Natural killer cell (primary cell): ENCODE results near the gene ERP27. TPM values are rescaled to one million over a fixed set of nuclear protein-coding genes. Genes with fewer than 3 reads are reported as not detected.

ENCODE experiments used
- ATAC-seq, 3 donors: fragments of 150-1000 bp in 2 of 3; fragments of 200-7000 bp in 1 of 3; cut with Tn5 transposase; 1 replicate in 1 of 3; 2 replicates in 2 of 3; pipeline ENCODE4 v1.10.0; 2021; ENCODE audit warnings: mild to moderate bottlenecking in 2 of 3, moderate library complexity in 2 of 3
- DNase-seq, 2 donors: peaks; one replicate each; pipeline versions ENCODE4 v3.0.0 to v3.0.0-alpha.2; 2013 to 2021; ENCODE audit warnings: mixed read lengths in 1 of 2
- H3K27ac ChIP-seq: one replicate; pipeline ENCODE4 v1.5.1; 2013; ENCODE audit warnings: mild to moderate bottlenecking, low read length
- H3K27me3 ChIP-seq: one replicate; pipeline ENCODE4 v1.6.1; 2013; ENCODE audit warnings: low read length; ENCODE audit not compliant: control insufficient read depth, insufficient read depth
- H3K36me3 ChIP-seq: one replicate; pipeline ENCODE4 v1.6.1; 2013; ENCODE audit warnings: low read length; ENCODE audit not compliant: control insufficient read depth, insufficient read depth
- H3K4me1 ChIP-seq: one replicate; pipeline ENCODE4 v1.6.1; 2013; ENCODE audit warnings: low read length; ENCODE audit not compliant: control insufficient read depth, insufficient read depth
- H3K4me3 ChIP-seq: one replicate; pipeline ENCODE4 v1.5.1; 2013; ENCODE audit warnings: low read length
- H3K9me3 ChIP-seq: one replicate; pipeline ENCODE4 v1.6.1; 2013; ENCODE audit warnings: low read length; ENCODE audit not compliant: control insufficient read depth, insufficient read depth
- H3K27ac Mint-ChIP-seq, 2 donors: one replicate each; pipeline ENCODE4 v1.8.0; 2022; ENCODE audit warnings: mild to moderate bottlenecking in 2 of 2, mixed read lengths in 2 of 2, moderate library complexity in 1 of 2
- H3K27me3 Mint-ChIP-seq, 2 donors: one replicate each; pipeline ENCODE4 v1.8.0; 2022; ENCODE audit warnings: low read depth in 2 of 2, mixed read lengths in 2 of 2
- H3K36me3 Mint-ChIP-seq: one replicate; pipeline ENCODE4 v1.8.0; 2022; ENCODE audit warnings: mixed read lengths
- H3K4me1 Mint-ChIP-seq, 2 donors: one replicate each; pipeline ENCODE4 v1.8.0; 2022; ENCODE audit warnings: mixed read lengths in 2 of 2
- H3K4me3 Mint-ChIP-seq: one replicate; pipeline ENCODE4 v1.8.0; 2022; ENCODE audit warnings: mild to moderate bottlenecking, moderate library complexity, mixed read lengths
- H3K9me3 Mint-ChIP-seq, 2 donors: one replicate each; pipeline ENCODE4 v1.8.0; 2022; ENCODE audit warnings: mixed read lengths in 2 of 2
- CTCF ChIP-seq: fragments of 200-600 bp; IDR thresholded peaks from one replicate; pipeline ENCODE4 v1.8.0; 2022; ENCODE audit warnings: antibody characterized with exemption
- WGBS: methylation state at CpG from one replicate; pipeline ENCODE4 v1.1.7; 2013; ENCODE audit warnings: missing lambda C conversion rate; ENCODE audit not compliant: insufficient coverage; 5-methylcytosine and 5-hydroxymethylcytosine counted together
- intact Hi-C: fragments of 100-400 bp; cut with micrococcal nuclease; formaldehyde crosslinking; loops from one replicate; pipeline ENCODE4 v1.14.2; 2022
- total RNA-seq, 4 donors: library from RNA; stranded (reverse); fragments of 120-200 nt in 1 of 4; gene quantifications; one replicate each; pipeline versions ENCODE4 v1.2.3 to v1.2.4, GENCODE V29; 2013 to 2022

ERP27 gene
- total RNA-seq, 3 donors from 2014 or later (not counting 1 experiment from before 2014, with no cell fraction given) = 9.8 to 15.2 (median 12.3) TPM

- H3K9me3 Mint-ChIP-seq = no peaks in the 10 kb centered on the region
- DNase-seq (peak in 1 of 2 donors; percentile 65), ATAC-seq (peak in 1 of 3 donors; percentile 24)
- Histone ChIP-seq H3K9me3 (no peaks in the 10 kb centered on the region), H3K27ac (peak overlapping the region; percentile 95), H3K4me1 (peaks cover 49% of the 10 kb centered on the region), H3K27me3 (no peaks in the 10 kb centered on the region), H3K4me3 (peak overlapping the region; percentile 91), H3K36me3 (peaks cover 15% of the 10 kb centered on the region)
- H3K4me1 Mint-ChIP-seq = peaks cover 86 to 88% of the 10 kb centered on the region in 2 donors
- WGBS = 7% methylated on average over 9 of the region's 11 CpGs
- peak overlapping the region; percentile 100 for H3K4me3 Mint-ChIP-seq
- intact Hi-C loops = loop anchor here (5.0 kb wide), 3 partner anchors 76 to 701 kb away; no protein-coding TSS in a partner anchor
- TF ChIP-seq CTCF = no peak
- peak overlapping the region; percentile 97 to 98 for H3K27ac Mint-ChIP-seq
- no peaks in the 10 kb centered on the region for H3K27me3 Mint-ChIP-seq
- H3K36me3 Mint-ChIP-seq = peaks cover 11% of the 10 kb centered on the region
Measured at GRCh38 chr12:14958361-14959125, 20.2 kb upstream of the ERP27 start.

GRCh38 chr12:14957551-14958168, 19.3 kb upstream of the ERP27 start:
- TF ChIP-seq CTCF = no peak

GRCh38 chr12:14956905-14957304, 18.6 kb upstream of the ERP27 start:
- no peak overlapping the region for H3K4me3 ChIP-seq
- H3K4me1 ChIP-seq = peaks cover 52% of the 10 kb centered on the region
- H3K4me1 Mint-ChIP-seq = peaks cover 88 to 93% of the 10 kb centered on the region in 2 donors
- WGBS = 9% methylated on average over 1 of the region's 2 CpGs
- no peak for TF ChIP-seq CTCF
- ATAC-seq = no peak
- no peaks in the 10 kb centered on the region for H3K9me3 ChIP-seq
- H3K4me3 Mint-ChIP-seq = peak overlapping the region; percentile 100
- H3K27me3 Mint-ChIP-seq = no peaks in the 10 kb centered on the region
- no peak for DNase-seq
- intact Hi-C loops = loop anchor here (5.0 kb wide), 3 partner anchors 75 to 700 kb away; no protein-coding TSS in a partner anchor
- H3K27ac Mint-ChIP-seq = peak overlapping the region; percentile 97 to 98
- peak overlapping the region; percentile 95 for H3K27ac ChIP-seq
- H3K36me3 ChIP-seq = peaks cover 16% of the 10 kb centered on the region
- H3K27me3 ChIP-seq = no peaks in the 10 kb centered on the region
- peaks cover 11% of the 10 kb centered on the region for H3K36me3 Mint-ChIP-seq
- no peaks in the 10 kb centered on the region for H3K9me3 Mint-ChIP-seq

More at GRCh38 chr12:14957551-14958168, 19.3 kb upstream of the ERP27 start:
- no peaks in the 10 kb centered on the region for H3K9me3 ChIP-seq
- H3K27me3 ChIP-seq = no peaks in the 10 kb centered on the region
- H3K36me3 ChIP-seq = peaks cover 15% of the 10 kb centered on the region
- peaks cover 47% of the 10 kb centered on the region for H3K4me1 ChIP-seq
- no peaks in the 10 kb centered on the region for H3K9me3 Mint-ChIP-seq
- DNase-seq (peak in 1 of 2 donors; percentile 43), ATAC-seq (no peak)
- peak overlapping the region; percentile 95 for H3K27ac ChIP-seq
- intact Hi-C loops = loop anchor here (5.0 kb wide), 3 partner anchors 75 to 700 kb away; no protein-coding TSS in a partner anchor
- no peaks in the 10 kb centered on the region for H3K27me3 Mint-ChIP-seq
- H3K27ac Mint-ChIP-seq = peak overlapping the region; percentile 97 to 98
- peaks cover 88 to 89% of the 10 kb centered on the region in 2 donors for H3K4me1 Mint-ChIP-seq
- peaks cover 11% of the 10 kb centered on the region for H3K36me3 Mint-ChIP-seq
- H3K4me3 ChIP-seq = peak overlapping the region; percentile 91
- peak overlapping the region; percentile 100 for H3K4me3 Mint-ChIP-seq
- 34% methylated on average over 5 of the region's 5 CpGs for WGBS
